AG04450 (cell line): Measurements from ENCODE around the gene STATH. TPM values are rescaled to one million over a fixed set of nuclear protein-coding genes. Genes with fewer than 3 reads are reported as not detected.
"Not testable (repeated sequence)": the region's sequence is repeated elsewhere in the genome, so short reads cannot be mapped to it uniquely, and the experiment has no call there.

Experiments used
- CTCF ChIA-PET: fragments of 300-600, 350-600 bp; formaldehyde crosslinking; extraction: SDS; loops from one replicate; lab custom pipeline; 2022; ENCODE audit warnings: antibody characterized with exemption, inconsistent platforms; lab: Charles Lee
- POLR2A ChIA-PET: fragments of 350-600 bp; formaldehyde crosslinking; extraction: SDS; loops from one replicate; lab custom pipeline; 2021; ENCODE audit warnings: antibody characterized with exemption, inconsistent platforms; lab: Yijun Ruan, JAX
- DNase-seq: peaks from one replicate; pipeline ENCODE4 v3.0.0-alpha.2; 2011; ENCODE audit warnings: low read depth, low spot score
- H3K27ac ChIP-seq: one replicate; pipeline ENCODE4 v1.5.1; 2012; ENCODE audit warnings: low read depth, low read length, control low read depth
- H3K27me3 ChIP-seq: one replicate; pipeline ENCODE4 v1.6.0; 2012; ENCODE audit warnings: low read length; ENCODE audit not compliant: control insufficient read depth, insufficient read depth
- H3K4me3 ChIP-seq: 2 replicates; pipeline ENCODE4 v1.5.1; 2011; ENCODE audit warnings: mild to moderate bottlenecking, low read depth, low read length, control low read depth
- H3K9me3 ChIP-seq: 2 replicates; pipeline ENCODE4 v1.5.1; 2012; ENCODE audit warnings: low read length; ENCODE audit not compliant: control insufficient read depth, insufficient read depth
- CTCF ChIP-seq: IDR thresholded peaks from 2 replicates; pipeline ENCODE4 v1.5.1; 2011; ENCODE audit warnings: low read depth, low read length, control low read depth, inconsistent platforms
- polyA plus RNA-seq: library from polyadenylated mRNA; depleted of rRNA; stranded (reverse); fragments of >200 nt; gene quantifications from 2 replicates; pipeline ENCODE4 v1.2.3, GENCODE V29; 2011

The STATH gene
- polyA plus RNA-seq, 1 experiment = not detected

DNA sequence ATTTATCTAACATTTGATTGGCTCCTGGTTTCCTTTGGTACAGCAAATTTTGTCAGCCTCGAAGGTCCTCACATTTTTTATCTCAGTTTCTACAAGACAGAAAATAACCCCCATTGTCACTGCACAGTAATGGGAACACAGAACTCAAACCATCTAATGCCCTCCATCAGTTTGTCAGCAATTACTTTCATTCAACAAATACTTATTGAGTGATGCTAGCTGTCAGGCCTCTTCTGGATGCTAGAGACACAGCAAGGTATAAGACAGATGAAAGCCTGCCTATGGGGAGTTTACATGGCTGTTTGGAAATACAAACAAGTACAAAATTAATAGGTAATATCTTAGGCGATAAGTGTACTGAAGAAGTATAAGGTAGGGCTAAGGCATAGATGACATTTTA lies 27.5 kb downstream of the STATH start:
- Histone ChIP-seq H3K4me3 (no peak overlapping the region), H3K27me3 (no peaks in the 10 kb centered on the region), H3K27ac (no peak overlapping the region), H3K9me3 (no peaks in the 10 kb centered on the region)
- TF ChIP-seq CTCF = no peak
- CTCF ChIA-PET = no interaction called here
- POLR2A ChIA-PET = no interaction called here
- no peak for DNase-seq

GRCh38 chr4:70027011-70027410 lies 31.2 kb downstream of the STATH start:
- H3K9me3 ChIP-seq = no peaks in the 10 kb centered on the region
- H3K27me3 ChIP-seq = no peaks in the 10 kb centered on the region
- no peak for TF ChIP-seq CTCF
- CTCF ChIA-PET = no interaction called here
- POLR2A ChIA-PET = no interaction called here
- no peak for DNase-seq
- H3K27ac ChIP-seq = no peak overlapping the region
- no peak overlapping the region for H3K4me3 ChIP-seq

- H3K9me3 ChIP-seq, H3K27ac ChIP-seq, CTCF ChIA-PET, DNase-seq, H3K4me3 ChIP-seq, H3K27me3 ChIP-seq, POLR2A ChIA-PET: not testable (repeated sequence)
Measured at GRCh38 chr4:70028159-70028558, 32.4 kb downstream of the STATH start, which contains the start of gene HTN3. HTN3 (plus strand) TSS chr4:70028459; CDS start chr4:70030741, 2,282 bp downstream.

- CTCF ChIA-PET, H3K27ac ChIP-seq, H3K9me3 ChIP-seq, DNase-seq, H3K4me3 ChIP-seq, POLR2A ChIA-PET, H3K27me3 ChIP-seq: not testable (repeated sequence)
Measured at GRCh38 chr4:70037559-70037958, 41.8 kb downstream of the STATH start.

- POLR2A ChIA-PET = not testable (repeated sequence)
Measured at GRCh38 chr4:70039928-70040327, 44.2 kb downstream of the STATH start.

DNA sequence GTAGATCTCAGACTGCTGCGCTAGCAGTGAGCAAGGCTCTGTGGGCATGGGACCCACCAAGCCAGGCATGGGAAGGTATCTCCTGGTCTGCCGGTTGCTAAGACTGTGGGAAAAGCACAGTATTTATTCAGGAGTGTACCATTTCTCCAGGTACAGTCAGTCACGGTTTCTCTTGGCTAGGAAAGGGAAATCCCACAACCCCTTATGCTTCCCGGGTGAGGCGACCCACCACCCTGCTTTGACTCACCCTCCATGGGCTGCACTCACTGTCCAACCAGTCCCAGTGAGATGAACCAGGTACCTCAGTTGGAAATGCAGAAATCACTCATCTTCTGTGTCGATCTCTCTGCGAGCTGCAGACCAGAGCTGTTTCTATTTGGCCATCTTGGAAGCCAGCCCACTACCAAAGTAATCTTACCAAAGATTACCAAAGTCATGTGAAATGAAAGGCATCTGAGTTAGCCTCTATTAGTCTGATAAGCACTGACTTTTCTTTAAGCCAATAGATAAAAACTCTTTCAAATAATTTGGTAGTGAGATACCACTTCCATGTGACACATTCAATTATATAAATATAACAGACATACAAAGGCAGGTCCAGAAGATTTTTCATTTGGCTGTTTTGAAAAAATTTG lies 46.0 kb downstream of the STATH start:
- H3K27me3 ChIP-seq = no peaks in the 10 kb centered on the region
- CTCF ChIA-PET = no interaction called here
- no peak for DNase-seq
- no peak overlapping the region for H3K4me3 ChIP-seq
- no peak overlapping the region for H3K27ac ChIP-seq
- no peaks in the 10 kb centered on the region; the same call in 1 of the 2 replicates for H3K9me3 ChIP-seq
- POLR2A ChIA-PET = no interaction called here
- no peak for TF ChIP-seq CTCF

More at GRCh38 chr4:70039928-70040327, 44.2 kb downstream of the STATH start:
- DNase-seq, H3K27me3 ChIP-seq, H3K4me3 ChIP-seq, H3K9me3 ChIP-seq, CTCF ChIA-PET, H3K27ac ChIP-seq: not testable (repeated sequence)

GRCh38 chr4:70050138-70050537 lies 54.4 kb downstream of the STATH start, which contains the start of gene HTN1:
HTN1 (plus strand) TSS chr4:70050438; CDS start chr4:70053077, 2,639 bp downstream.
- CTCF ChIA-PET = not testable (repeated sequence)

More at GRCh38 chr4:70050138-70050537, 54.4 kb downstream of the STATH start, which contains the start of gene HTN1:
- H3K4me3 ChIP-seq, H3K27ac ChIP-seq, POLR2A ChIA-PET, H3K9me3 ChIP-seq, H3K27me3 ChIP-seq, DNase-seq: not testable (repeated sequence)
